ENCODE measurements around the gene GATA2.

The GATA2 gene

GRCh38 chr3:128498127-128498626, 5.2 kb upstream of the GATA2 start:
- in situ Hi-C loops (cut with HindIII; ENCODE audit: low sequenced_read_pairs) = no loop called here
- no peak for TF ChIP-seq CTCF (IDR thresholded peaks at IDR 0.05; ENCODE audit: low read depth, low read length)
- DNase-seq (ENCODE audit: low read depth, low spot score) = no peak
- H3K4me3 ChIP-seq (ENCODE audit: low read depth, low read length) = no peak overlapping the region

GRCh38 chr3:128497305-128498126, 4.5 kb upstream of the GATA2 start:
- TF ChIP-seq CTCF (IDR thresholded peaks at IDR 0.05; ENCODE audit: low read depth, low read length) = peak; percentile 67
- DNase-seq (ENCODE audit: low read depth, low spot score) = no peak
- in situ Hi-C loops (cut with HindIII; ENCODE audit: low sequenced_read_pairs) = no loop called here
- peak overlapping the region; percentile 38 for H3K4me3 ChIP-seq (ENCODE audit: low read depth, low read length)

- DNase-seq (ENCODE audit: low read depth, low spot score) = no peak
- H3K4me3 ChIP-seq (ENCODE audit: low read depth, low read length) = no peak overlapping the region
- no peak for TF ChIP-seq CTCF (IDR thresholded peaks at IDR 0.05; ENCODE audit: low read depth, low read length)
- in situ Hi-C loops (cut with HindIII; ENCODE audit: low sequenced_read_pairs) = no loop called here
These were observed 3.8 kb upstream of the GATA2 start for GRCh38 chr3:128496602-128497304.

GRCh38 chr3:128496019-128496601, 3.1 kb upstream of the GATA2 start:
- no peak for TF ChIP-seq CTCF (IDR thresholded peaks at IDR 0.05; ENCODE audit: low read depth, low read length)
- no peak overlapping the region for H3K4me3 ChIP-seq (ENCODE audit: low read depth, low read length)
- in situ Hi-C loops (cut with HindIII; ENCODE audit: low sequenced_read_pairs) = no loop called here
- DNase-seq (ENCODE audit: low read depth, low spot score) = no peak

- in situ Hi-C loops (cut with HindIII; ENCODE audit: low sequenced_read_pairs) = no loop called here
- TF ChIP-seq CTCF (IDR thresholded peaks at IDR 0.05; ENCODE audit: low read depth, low read length) = no peak
- DNase-seq (ENCODE audit: low read depth, low spot score) = no peak
- no peak overlapping the region for H3K4me3 ChIP-seq (ENCODE audit: low read depth, low read length)
These were observed 2.5 kb upstream of the GATA2 start for GRCh38 chr3:128495435-128495970.

GRCh38 chr3:128494367-128494650, 1.3 kb upstream of the GATA2 start:
- no peak for DNase-seq (ENCODE audit: low read depth, low spot score)
- TF ChIP-seq CTCF (IDR thresholded peaks at IDR 0.05; ENCODE audit: low read depth, low read length) = no peak
- no peak overlapping the region for H3K4me3 ChIP-seq (ENCODE audit: low read depth, low read length)
- in situ Hi-C loops (cut with HindIII; ENCODE audit: low sequenced_read_pairs) = no loop called here

All from astrocyte of the spinal cord (primary cell).